PC-9 (cell line): ENCODE results near the gene DNAJC5. TPM values are rescaled to one million over a fixed set of nuclear protein-coding genes. Genes with fewer than 3 reads are reported as not detected.
A peak's percentile ranks its signal among the peaks of the same experiment; 100 is the strongest.

Experiments
- BruUV-seq: library from RNA; stranded (reverse); fragments of 400-500 nt; replicated peaks from 2 replicates; lab custom pipeline; 2021; lab: Mats Ljungman, UMichigan
- CTCF ChIA-PET: fragments of 300-600 bp; sonication (Branson Sonifier 250); formaldehyde crosslinking; loops from one replicate; lab custom pipeline; 2022; ENCODE audit warnings: antibody characterized with exemption; lab: Charles Lee
- POLR2A ChIA-PET: fragments of 300-600 bp; sonication (Branson Sonifier 250); formaldehyde crosslinking; loops from one replicate; lab custom pipeline; 2022; ENCODE audit warnings: antibody characterized with exemption; ENCODE audit not compliant: unreplicated experiment; lab: Charles Lee
- DNase-seq, 2 experiments: peaks; one replicate each; pipeline versions ENCODE4 v3.0.0 to v3.0.0-alpha.2; 2015 to 2022; ENCODE audit warnings: mixed read lengths in 1 of 2
- H2AFZ ChIP-seq: fragments of 200-600 bp; sonication (generic); 2 replicates; pipeline ENCODE4 v1.8.1; 2017; ENCODE audit warnings: antibody characterized with exemption
- H3F3A ChIP-seq: fragments of 200-600 bp; sonication (generic); 2 replicates; pipeline ENCODE4 v1.8.1; 2017; ENCODE audit warnings: antibody characterized with exemption, mild to moderate bottlenecking, low read depth; ENCODE audit not compliant: insufficient read depth
- H3K27ac ChIP-seq: fragments of 200-600 bp; sonication (generic); 2 replicates; pipeline ENCODE4 v1.6.1; 2016; ENCODE audit warnings: mixed run types
- H3K27me3 ChIP-seq: fragments of 200-600 bp; sonication (generic); 2 replicates; pipeline ENCODE4 v1.6.1; 2016; ENCODE audit warnings: low read depth, mixed run types; ENCODE audit not compliant: insufficient read depth
- H3K36me3 ChIP-seq: fragments of 200-600 bp; sonication (generic); 2 replicates; pipeline ENCODE4 v1.6.1; 2016; ENCODE audit warnings: low read depth, mixed run types
- H3K4me1 ChIP-seq: fragments of 200-600 bp; sonication (generic); replicated peaks from 2 replicates; pipeline ENCODE4 v1.6.1; 2016; ENCODE audit warnings: mixed run types; ENCODE audit not compliant: insufficient read depth
- H3K4me2 ChIP-seq: fragments of 200-600 bp; sonication (generic); 2 replicates; pipeline ENCODE4 v1.6.1; 2017; ENCODE audit warnings: mixed run types
- H3K4me3 ChIP-seq: fragments of 200-600 bp; sonication (generic); 2 replicates; pipeline ENCODE4 v1.6.1; 2016; ENCODE audit warnings: mixed run types
- H3K79me2 ChIP-seq: fragments of 200-600 bp; sonication (generic); 2 replicates; pipeline ENCODE4 v1.6.1; 2017; ENCODE audit warnings: low read depth, mixed run types
- H3K9me2 ChIP-seq: fragments of 200-600 bp; sonication (generic); 2 replicates; pipeline ENCODE4 v1.8.1; 2017; ENCODE audit warnings: mild to moderate bottlenecking; ENCODE audit not compliant: insufficient read depth
- H3K9me3 ChIP-seq: fragments of 200-600 bp; sonication (generic); 2 replicates; pipeline ENCODE4 v1.8.1; 2016; ENCODE audit warnings: low read depth; ENCODE audit not compliant: insufficient read depth
- H4K20me1 ChIP-seq: fragments of 200-600 bp; sonication (generic); 2 replicates; pipeline ENCODE4 v1.8.1; 2017; ENCODE audit not compliant: insufficient read depth
- CTCF ChIP-seq: fragments of 200-600 bp; sonication (generic); conservative IDR thresholded peaks from 2 replicates; pipeline ENCODE4 v1.6.1; 2017; ENCODE audit warnings: mixed run types, antibody characterized with exemption, mild to moderate bottlenecking, moderate library complexity
- EZH2 ChIP-seq: fragments of 200-600 bp; sonication (generic); IDR thresholded peaks from 2 replicates; pipeline ENCODE4 v1.8.0; 2017; ENCODE audit warnings: antibody characterized with exemption, low read depth
- intact Hi-C: fragments of 100-400 bp; cut with micrococcal nuclease; formaldehyde crosslinking; loops from one replicate; pipeline ENCODE4 v1.10.0; 2022; ENCODE audit not compliant: unreplicated experiment
- total RNA-seq: library from RNA; stranded (reverse); gene quantifications from 2 replicates; pipeline ENCODE4 v1.2.3, GENCODE V29; 2021

The DNAJC5 gene
- total RNA-seq, 1 experiment from 2014 or later = 48.1 TPM

- no peak overlapping the region for H3K4me3 ChIP-seq
- no TSS peak for BruUV-seq
Measured at GRCh38 chr20:63942250-63942951, 47.5 kb downstream of the DNAJC5 start.

GRCh38 chr20:63942969-63943807 is 48.3 kb downstream of the DNAJC5 start:
- H3K4me2 ChIP-seq = no peak overlapping the region
- H3K4me3 ChIP-seq = no peak overlapping the region
- peaks cover 25% of the 10 kb centered on the region for H3K79me2 ChIP-seq
- TF ChIP-seq EZH2 (no peak), CTCF (no peak)
- no peaks in the 10 kb centered on the region for H3K27me3 ChIP-seq
- ChIA-PET POLR2A (interaction anchor here (0.6 kb wide), 1 partner anchor 210 kb away, joined by 8 read pairs; no protein-coding TSS in a partner anchor), CTCF (no interaction called here)
- peaks cover 38% of the 10 kb centered on the region for H3F3A ChIP-seq
- peaks cover 73% of the 10 kb centered on the region for H4K20me1 ChIP-seq
- no peaks in the 10 kb centered on the region for H3K9me3 ChIP-seq
- no TSS peak for BruUV-seq
- no peak for DNase-seq
- H3K27ac ChIP-seq = no peak overlapping the region
- no peaks in the 10 kb centered on the region for H3K4me1 ChIP-seq
- intact Hi-C loops = no loop called here
- H3K36me3 ChIP-seq = peaks cover 17% of the 10 kb centered on the region
- no peaks in the 10 kb centered on the region for H3K9me2 ChIP-seq
- no peak overlapping the region for H2AFZ ChIP-seq

More at GRCh38 chr20:63942250-63942951, 47.5 kb downstream of the DNAJC5 start:
- H3K4me1 ChIP-seq = no peaks in the 10 kb centered on the region
- TF ChIP-seq EZH2 = no peak
- TF ChIP-seq CTCF = no peak
- H3K79me2 ChIP-seq = peaks cover 17% of the 10 kb centered on the region
- no peaks in the 10 kb centered on the region for H3K27me3 ChIP-seq
- peaks cover 38% of the 10 kb centered on the region for H3F3A ChIP-seq
- H3K4me2 ChIP-seq = no peak overlapping the region
- H4K20me1 ChIP-seq = peaks cover 70% of the 10 kb centered on the region
- no peaks in the 10 kb centered on the region for H3K9me3 ChIP-seq
- intact Hi-C loops = no loop called here
- DNase-seq = no peak
- POLR2A ChIA-PET = interaction anchor here (0.6 kb wide), 1 partner anchor 209 kb away, joined by 8 read pairs; no protein-coding TSS in a partner anchor
- H3K36me3 ChIP-seq = peaks cover 17% of the 10 kb centered on the region
- no peak overlapping the region for H2AFZ ChIP-seq
- CTCF ChIA-PET = no interaction called here
- H3K27ac ChIP-seq = peak overlapping the region; percentile 16; the same call in 1 of the 2 replicates
- no peaks in the 10 kb centered on the region for H3K9me2 ChIP-seq

GRCh38 chr20:63943808-63944077 is 48.8 kb downstream of the DNAJC5 start:
- intact Hi-C loops = no loop called here
- H3F3A ChIP-seq = peaks cover 40% of the 10 kb centered on the region

More at GRCh38 chr20:63943808-63944077, 48.8 kb downstream of the DNAJC5 start:
- no peaks in the 10 kb centered on the region for H3K4me1 ChIP-seq
- no peaks in the 10 kb centered on the region for H3K9me2 ChIP-seq
- H3K9me3 ChIP-seq = no peaks in the 10 kb centered on the region
- H3K79me2 ChIP-seq = peaks cover 29% of the 10 kb centered on the region
- POLR2A ChIA-PET = no interaction called here
- no peak for TF ChIP-seq CTCF
- TF ChIP-seq EZH2 = no peak
- no peak overlapping the region for H3K4me3 ChIP-seq
- no TSS peak for BruUV-seq
- peaks cover 77% of the 10 kb centered on the region for H4K20me1 ChIP-seq
- H3K4me2 ChIP-seq = no peak overlapping the region
- no peaks in the 10 kb centered on the region for H3K27me3 ChIP-seq
- no peak overlapping the region for H3K27ac ChIP-seq
- CTCF ChIA-PET = no interaction called here
- DNase-seq = no peak
- no peak overlapping the region for H2AFZ ChIP-seq
- peaks cover 17% of the 10 kb centered on the region for H3K36me3 ChIP-seq
